GM23338 (cell line): Measurements from ENCODE around the gene FMN1. TPM values are rescaled to one million over a fixed set of nuclear protein-coding genes. Genes with fewer than 3 reads are reported as not detected.

Source experiments
- ATAC-seq: fragments of 200-7000 bp; cut with Tn5 transposase; 3 replicates; pipeline ENCODE4 v1.9.1; 2020
- DNase-seq: peaks from one replicate; pipeline ENCODE4 v3.0.0-alpha.2; 2015; ENCODE audit warnings: low spot score
- H2AFZ ChIP-seq: fragments of 200-600 bp; sonication (generic); 2 replicates; pipeline ENCODE4 v1.8.0; 2016; ENCODE audit warnings: antibody characterized with exemption, mild to moderate bottlenecking, moderate library complexity
- H3F3A ChIP-seq: fragments of 200-600 bp; sonication (generic); replicated peaks from 2 replicates; pipeline ENCODE4 v1.8.0; 2017; ENCODE audit warnings: antibody characterized with exemption, mixed run types, low read depth
- H3K27ac ChIP-seq: fragments of 200-600 bp; sonication (generic); 2 replicates; pipeline ENCODE4 v1.6.1; 2016; ENCODE audit warnings: low read depth
- H3K27me3 ChIP-seq: fragments of 200-600 bp; sonication (generic); 2 replicates; pipeline ENCODE4 v1.8.0; 2016; ENCODE audit warnings: mild to moderate bottlenecking, mixed run types, moderate library complexity; ENCODE audit not compliant: insufficient read depth
- H3K36me3 ChIP-seq: fragments of 200-600 bp; sonication (generic); 2 replicates; pipeline ENCODE4 v1.8.0; 2016; ENCODE audit warnings: mild to moderate bottlenecking; ENCODE audit not compliant: insufficient read depth
- H3K4me1 ChIP-seq: fragments of 200-600 bp; sonication (generic); 2 replicates; pipeline ENCODE4 v1.8.0; 2016; ENCODE audit warnings: mild to moderate bottlenecking, moderate library complexity; ENCODE audit not compliant: insufficient read depth
- H3K4me2 ChIP-seq: fragments of 200-600 bp; sonication (generic); 2 replicates; pipeline ENCODE4 v1.7.1; 2017; ENCODE audit warnings: mixed run types
- H3K4me3 ChIP-seq: fragments of 200-600 bp; sonication (generic); 2 replicates; pipeline ENCODE4 v1.6.1; 2016; ENCODE audit warnings: mixed run types
- H3K79me2 ChIP-seq: fragments of 200-600 bp; sonication (generic); replicated peaks from 2 replicates; pipeline ENCODE4 v1.8.0; 2017; ENCODE audit warnings: mild to moderate bottlenecking; ENCODE audit not compliant: insufficient read depth
- H3K9me2 ChIP-seq: fragments of 200-600 bp; sonication (generic); 2 replicates; pipeline ENCODE4 v1.8.0; 2017; ENCODE audit not compliant: insufficient read depth
- H4K20me1 ChIP-seq: fragments of 200-600 bp; sonication (generic); replicated peaks from 2 replicates; pipeline ENCODE4 v1.8.0; 2017; ENCODE audit warnings: mild to moderate bottlenecking; ENCODE audit not compliant: insufficient read depth
- H3K27ac Mint-ChIP-seq: 2 replicates; pipeline ENCODE4 v1.8.0; 2020; ENCODE audit warnings: inconsistent platforms, mild to moderate bottlenecking, moderate library complexity, mixed read lengths
- H3K27me3 Mint-ChIP-seq: 3 replicates; pipeline ENCODE4 v1.8.0; 2022; ENCODE audit warnings: low read depth, mild to moderate bottlenecking, moderate library complexity, mixed read lengths, inconsistent platforms; ENCODE audit not compliant: insufficient read depth, poor library complexity
- H3K36me3 Mint-ChIP-seq: 3 replicates; pipeline ENCODE4 v1.8.0; 2021; ENCODE audit warnings: low read depth, mild to moderate bottlenecking, inconsistent platforms, moderate library complexity, mixed read lengths
- H3K4me1 Mint-ChIP-seq: 3 replicates; pipeline ENCODE4 v1.8.0; 2020; ENCODE audit warnings: mild to moderate bottlenecking, inconsistent platforms, mixed read lengths
- H3K4me3 Mint-ChIP-seq: 3 replicates; pipeline ENCODE4 v1.8.0; 2021; ENCODE audit warnings: moderate library complexity, mild to moderate bottlenecking, inconsistent platforms, mixed read lengths
- H3K9me3 Mint-ChIP-seq: 3 replicates; pipeline ENCODE4 v1.8.0; 2020; ENCODE audit warnings: moderate library complexity, mild to moderate bottlenecking, inconsistent platforms, mixed read lengths
- CREB1 ChIP-seq: fragments of 250-450 bp; sonication (Bioruptor Pico); IDR thresholded peaks from 2 replicates; pipeline ENCODE4 v1.5.0; 2020; ENCODE audit warnings: low read depth, mild to moderate bottlenecking, moderate library complexity
- EZH2 ChIP-seq: fragments of 200-600 bp; sonication (generic); IDR thresholded peaks from one replicate; pipeline ENCODE4 v1.8.0; 2017; ENCODE audit warnings: antibody characterized with exemption, mild to moderate bottlenecking, low read depth; ENCODE audit not compliant: unreplicated experiment
- NANOG ChIP-seq: IDR thresholded peaks from 2 replicates; pipeline ENCODE4 v1.6.1; 2016; ENCODE audit warnings: antibody characterized with exemption, borderline replicate concordance
- POLR2AphosphoS5 ChIP-seq: IDR thresholded peaks from 2 replicates; pipeline ENCODE4 v1.6.1; 2016; ENCODE audit warnings: antibody characterized with exemption, low read depth
- STAT1 ChIP-seq: IDR thresholded peaks from one replicate; pipeline ENCODE4 v1.6.1; 2016; ENCODE audit warnings: antibody characterized with exemption; ENCODE audit not compliant: unreplicated experiment
- ZNF114 ChIP-seq: fragments of 250-450 bp; sonication (Bioruptor Pico); IDR thresholded peaks from 2 replicates; pipeline ENCODE4 v1.5.0; 2020; ENCODE audit warnings: mild to moderate bottlenecking, moderate library complexity
- polyA plus RNA-seq: library from polyadenylated mRNA; unstranded; fragments of >200 nt; fragmentation: Nextera tagmentation; extraction: Ambion mirVana; gene quantifications from 2 replicates; pipeline ENCODE4 v1.2.1, GENCODE V29; 2016
- total RNA-seq: library from RNA; depleted of rRNA; stranded (reverse); fragments of >200 nt; shearing (Covaris generic); gene quantifications from 2 replicates; pipeline ENCODE4 v1.2.3, GENCODE V29; 2014
- TF ChIP-seq, protein P1 (sequence below): fragments of 250-450 bp; sonication (Bioruptor Pico); IDR thresholded peaks from 2 replicates; pipeline ENCODE4 v1.5.0; 2020; ENCODE audit warnings: mild to moderate bottlenecking, moderate library complexity
- TF ChIP-seq, protein P2 (sequence below): IDR thresholded peaks from one replicate; pipeline ENCODE4 v1.6.1; 2018; ENCODE audit warnings: antibody characterized with exemption; ENCODE audit not compliant: unreplicated experiment

The FMN1 gene
- total and polyA plus RNA-seq, 2 experiments from 2014 or later = 1.2 to 1.6 TPM

DNA sequence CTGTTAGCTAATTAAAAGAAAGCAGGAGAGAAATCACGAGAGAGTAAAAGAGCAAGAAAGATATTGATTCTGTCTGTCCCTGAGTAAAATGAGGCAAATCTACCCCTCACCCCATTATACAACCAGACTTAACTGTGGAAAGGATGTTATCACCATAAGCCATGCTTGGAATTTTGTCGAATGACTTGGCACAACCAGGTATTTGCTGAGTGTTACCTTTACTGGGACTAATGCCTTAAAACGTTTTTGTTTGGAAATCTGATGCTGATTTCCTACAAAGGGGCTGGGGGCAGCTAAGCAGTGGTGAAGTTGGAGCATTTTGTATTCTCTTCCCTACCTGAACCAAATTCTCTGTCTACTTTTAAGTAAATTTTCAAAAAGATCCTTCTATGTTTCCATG is 265.6 kb downstream of the FMN1 start (continued):
- TF ChIP-seq, protein P1, sequence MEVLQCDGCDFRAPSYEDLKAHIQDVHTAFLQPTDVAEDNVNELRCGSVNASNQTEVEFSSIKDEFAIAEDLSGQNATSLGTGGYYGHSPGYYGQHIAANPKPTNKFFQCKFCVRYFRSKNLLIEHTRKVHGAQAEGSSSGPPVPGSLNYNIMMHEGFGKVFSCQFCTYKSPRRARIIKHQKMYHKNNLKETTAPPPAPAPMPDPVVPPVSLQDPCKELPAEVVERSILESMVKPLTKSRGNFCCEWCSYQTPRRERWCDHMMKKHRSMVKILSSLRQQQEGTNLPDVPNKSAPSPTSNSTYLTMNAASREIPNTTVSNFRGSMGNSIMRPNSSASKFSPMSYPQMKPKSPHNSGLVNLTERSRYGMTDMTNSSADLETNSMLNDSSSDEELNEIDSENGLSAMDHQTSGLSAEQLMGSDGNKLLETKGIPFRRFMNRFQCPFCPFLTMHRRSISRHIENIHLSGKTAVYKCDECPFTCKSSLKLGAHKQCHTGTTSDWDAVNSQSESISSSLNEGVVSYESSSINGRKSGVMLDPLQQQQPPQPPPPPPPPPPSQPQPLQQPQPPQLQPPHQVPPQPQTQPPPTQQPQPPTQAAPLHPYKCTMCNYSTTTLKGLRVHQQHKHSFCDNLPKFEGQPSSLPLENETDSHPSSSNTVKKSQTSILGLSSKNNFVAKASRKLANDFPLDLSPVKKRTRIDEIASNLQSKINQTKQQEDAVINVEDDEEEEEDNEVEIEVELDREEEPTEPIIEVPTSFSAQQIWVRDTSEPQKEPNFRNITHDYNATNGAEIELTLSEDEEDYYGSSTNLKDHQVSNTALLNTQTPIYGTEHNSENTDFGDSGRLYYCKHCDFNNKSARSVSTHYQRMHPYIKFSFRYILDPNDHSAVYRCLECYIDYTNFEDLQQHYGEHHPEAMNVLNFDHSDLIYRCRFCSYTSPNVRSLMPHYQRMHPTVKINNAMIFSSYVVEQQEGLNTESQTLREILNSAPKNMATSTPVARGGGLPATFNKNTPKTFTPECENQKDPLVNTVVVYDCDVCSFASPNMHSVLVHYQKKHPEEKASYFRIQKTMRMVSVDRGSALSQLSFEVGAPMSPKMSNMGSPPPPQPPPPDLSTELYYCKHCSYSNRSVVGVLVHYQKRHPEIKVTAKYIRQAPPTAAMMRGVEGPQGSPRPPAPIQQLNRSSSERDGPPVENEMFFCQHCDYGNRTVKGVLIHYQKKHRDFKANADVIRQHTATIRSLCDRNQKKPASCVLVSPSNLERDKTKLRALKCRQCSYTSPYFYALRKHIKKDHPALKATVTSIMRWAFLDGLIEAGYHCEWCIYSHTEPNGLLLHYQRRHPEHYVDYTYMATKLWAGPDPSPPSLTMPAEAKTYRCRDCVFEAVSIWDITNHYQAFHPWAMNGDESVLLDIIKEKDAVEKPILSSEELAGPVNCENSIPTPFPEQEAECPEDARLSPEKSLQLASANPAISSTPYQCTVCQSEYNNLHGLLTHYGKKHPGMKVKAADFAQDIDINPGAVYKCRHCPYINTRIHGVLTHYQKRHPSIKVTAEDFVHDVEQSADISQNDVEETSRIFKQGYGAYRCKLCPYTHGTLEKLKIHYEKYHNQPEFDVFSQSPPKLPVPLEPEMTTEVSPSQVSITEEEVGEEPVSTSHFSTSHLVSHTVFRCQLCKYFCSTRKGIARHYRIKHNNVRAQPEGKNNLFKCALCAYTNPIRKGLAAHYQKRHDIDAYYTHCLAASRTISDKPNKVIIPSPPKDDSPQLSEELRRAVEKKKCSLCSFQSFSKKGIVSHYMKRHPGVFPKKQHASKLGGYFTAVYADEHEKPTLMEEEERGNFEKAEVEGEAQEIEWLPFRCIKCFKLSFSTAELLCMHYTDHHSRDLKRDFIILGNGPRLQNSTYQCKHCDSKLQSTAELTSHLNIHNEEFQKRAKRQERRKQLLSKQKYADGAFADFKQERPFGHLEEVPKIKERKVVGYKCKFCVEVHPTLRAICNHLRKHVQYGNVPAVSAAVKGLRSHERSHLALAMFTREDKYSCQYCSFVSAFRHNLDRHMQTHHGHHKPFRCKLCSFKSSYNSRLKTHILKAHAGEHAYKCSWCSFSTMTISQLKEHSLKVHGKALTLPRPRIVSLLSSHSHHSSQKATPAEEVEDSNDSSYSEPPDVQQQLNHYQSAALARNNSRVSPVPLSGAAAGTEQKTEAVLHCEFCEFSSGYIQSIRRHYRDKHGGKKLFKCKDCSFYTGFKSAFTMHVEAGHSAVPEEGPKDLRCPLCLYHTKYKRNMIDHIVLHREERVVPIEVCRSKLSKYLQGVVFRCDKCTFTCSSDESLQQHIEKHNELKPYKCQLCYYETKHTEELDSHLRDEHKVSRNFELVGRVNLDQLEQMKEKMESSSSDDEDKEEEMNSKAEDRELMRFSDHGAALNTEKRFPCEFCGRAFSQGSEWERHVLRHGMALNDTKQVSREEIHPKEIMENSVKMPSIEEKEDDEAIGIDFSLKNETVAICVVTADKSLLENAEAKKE = no peak

DNA sequence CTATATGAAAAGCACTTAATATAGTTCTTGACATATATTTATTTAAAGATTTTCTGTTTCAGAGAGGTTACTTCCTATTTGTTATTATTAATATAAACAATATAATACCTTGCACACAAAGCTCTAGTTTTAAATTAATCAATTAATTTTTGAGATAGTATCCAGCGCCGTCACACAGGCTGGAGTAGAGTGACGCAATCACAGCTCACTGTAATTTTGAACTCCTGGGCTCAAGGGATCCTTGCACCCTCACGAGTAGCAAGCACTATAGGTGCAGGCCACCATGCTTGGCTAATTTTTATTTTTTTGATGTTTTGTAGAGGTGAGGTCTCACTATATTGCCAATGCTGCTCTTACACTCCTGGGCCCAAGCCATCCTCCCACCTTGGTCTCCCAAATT is 267.4 kb downstream of the FMN1 start:
- ATAC-seq (no peak), DNase-seq (no peak)
- H3K36me3 ChIP-seq = no peaks in the 10 kb centered on the region
- Mint-ChIP-seq H3K36me3 (no peaks in the 10 kb centered on the region), H3K27ac (no peak overlapping the region), H3K9me3 (no peaks in the 10 kb centered on the region), H3K27me3 (no peaks in the 10 kb centered on the region), H3K4me3 (no peak overlapping the region), H3K4me1 (no peaks in the 10 kb centered on the region; the same call in 2 of the 3 replicates)
- no peaks in the 10 kb centered on the region for H3K27me3 ChIP-seq
- no peak overlapping the region for H2AFZ ChIP-seq
- H3K4me3 ChIP-seq = no peak overlapping the region
- no peaks in the 10 kb centered on the region for H3F3A ChIP-seq
- 0 out of 2 replicates have a peak, but pooled peaks cover 5% of the 10 kb centered on the region for H3K4me1 ChIP-seq
- TF ChIP-seq STAT1 (no peak), ZNF114 (CRISPR knock-in tag) (no peak), CREB1 (CRISPR knock-in tag) (no peak), POLR2AphosphoS5 (no peak), NANOG (no peak), EZH2 (no peak)
- TF ChIP-seq, protein P2, sequence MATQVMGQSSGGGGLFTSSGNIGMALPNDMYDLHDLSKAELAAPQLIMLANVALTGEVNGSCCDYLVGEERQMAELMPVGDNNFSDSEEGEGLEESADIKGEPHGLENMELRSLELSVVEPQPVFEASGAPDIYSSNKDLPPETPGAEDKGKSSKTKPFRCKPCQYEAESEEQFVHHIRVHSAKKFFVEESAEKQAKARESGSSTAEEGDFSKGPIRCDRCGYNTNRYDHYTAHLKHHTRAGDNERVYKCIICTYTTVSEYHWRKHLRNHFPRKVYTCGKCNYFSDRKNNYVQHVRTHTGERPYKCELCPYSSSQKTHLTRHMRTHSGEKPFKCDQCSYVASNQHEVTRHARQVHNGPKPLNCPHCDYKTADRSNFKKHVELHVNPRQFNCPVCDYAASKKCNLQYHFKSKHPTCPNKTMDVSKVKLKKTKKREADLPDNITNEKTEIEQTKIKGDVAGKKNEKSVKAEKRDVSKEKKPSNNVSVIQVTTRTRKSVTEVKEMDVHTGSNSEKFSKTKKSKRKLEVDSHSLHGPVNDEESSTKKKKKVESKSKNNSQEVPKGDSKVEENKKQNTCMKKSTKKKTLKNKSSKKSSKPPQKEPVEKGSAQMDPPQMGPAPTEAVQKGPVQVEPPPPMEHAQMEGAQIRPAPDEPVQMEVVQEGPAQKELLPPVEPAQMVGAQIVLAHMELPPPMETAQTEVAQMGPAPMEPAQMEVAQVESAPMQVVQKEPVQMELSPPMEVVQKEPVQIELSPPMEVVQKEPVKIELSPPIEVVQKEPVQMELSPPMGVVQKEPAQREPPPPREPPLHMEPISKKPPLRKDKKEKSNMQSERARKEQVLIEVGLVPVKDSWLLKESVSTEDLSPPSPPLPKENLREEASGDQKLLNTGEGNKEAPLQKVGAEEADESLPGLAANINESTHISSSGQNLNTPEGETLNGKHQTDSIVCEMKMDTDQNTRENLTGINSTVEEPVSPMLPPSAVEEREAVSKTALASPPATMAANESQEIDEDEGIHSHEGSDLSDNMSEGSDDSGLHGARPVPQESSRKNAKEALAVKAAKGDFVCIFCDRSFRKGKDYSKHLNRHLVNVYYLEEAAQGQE = no peak
- no peaks in the 10 kb centered on the region for H4K20me1 ChIP-seq
- H3K27ac ChIP-seq = no peak overlapping the region
- no peaks in the 10 kb centered on the region for H3K79me2 ChIP-seq
- no peaks in the 10 kb centered on the region for H3K9me2 ChIP-seq
- H3K4me2 ChIP-seq = no peak overlapping the region
